Stomach (tissue), 9 donors: ENCODE data around the gene SQSTM1. TPM values are rescaled to one million over a fixed set of nuclear protein-coding genes. Genes with fewer than 3 reads are reported as not detected.

ENCODE experiments used
- DNase-seq, 2 donors: peaks; one replicate each; pipeline versions ENCODE4 v3.0.0 to v3.0.0-alpha.2; 2013 to 2019
- H3K27ac ChIP-seq, 5 donors: fragments of 200-600 bp in 4 of 5; sonication (generic) in 4 of 5; one replicate each; pipeline ENCODE4 v1.5.1; 2013 to 2019; ENCODE audit warnings: mild to moderate bottlenecking in 1 of 5, moderate library complexity in 1 of 5
- H3K27me3 ChIP-seq, 3 donors: fragments of 200-600 bp; sonication (generic); one replicate each; pipeline ENCODE4 v1.5.1; 2017 to 2019; ENCODE audit warnings: mixed run types in 1 of 3
- H3K36me3 ChIP-seq, 4 donors: fragments of 200-600 bp; sonication (generic); 1 replicate in 3 of 4; 2 replicates in 1 of 4; pipeline ENCODE4 v1.5.1; 2016 to 2019
- H3K4me1 ChIP-seq, 4 donors: fragments of 200-600 bp; sonication (generic); one replicate each; pipeline ENCODE4 v1.5.1; 2016 to 2019
- H3K4me3 ChIP-seq, 4 donors: fragments of 200-600 bp; sonication (generic) in 3 of 4; one replicate each; pipeline ENCODE4 v1.5.1; 2016 to 2019; ENCODE audit warnings: mild to moderate bottlenecking in 1 of 4
- H3K9me3 ChIP-seq, 4 donors: fragments of 200-600 bp; sonication (generic); one replicate each; pipeline ENCODE4 v1.5.1; 2016 to 2019
- CTCF ChIP-seq, 7 experiments: fragments of 450-650 bp in 4 of 7; fragments of 200-600 bp in 3 of 7; sonication (generic) in 3 of 7; IDR thresholded peaks; one replicate each; pipeline ENCODE4 v1.5.1; 2016 to 2019; ENCODE audit warnings: antibody characterized with exemption in 7 of 7, control low read depth in 2 of 7, mild to moderate bottlenecking in 1 of 7
- EP300 ChIP-seq: sonication (generic); formaldehyde crosslinking; IDR thresholded peaks from one replicate; pipeline ENCODE4 v1.6.1; 2017; ENCODE audit warnings: antibody characterized with exemption
- POLR2A ChIP-seq, 4 donors: fragments of 450-650 bp; IDR thresholded peaks; one replicate each; pipeline ENCODE4 v1.6.1; 2016; ENCODE audit warnings: antibody characterized with exemption in 4 of 4, control low read depth in 2 of 4, mild to moderate bottlenecking in 1 of 4, moderate library complexity in 1 of 4
- POLR2AphosphoS5 ChIP-seq, 3 donors: sonication (generic); formaldehyde crosslinking; IDR thresholded peaks; one replicate each; pipeline ENCODE4 v1.6.1; 2016; ENCODE audit warnings: antibody characterized with exemption in 3 of 3
- WGBS, 5 donors: extraction: QIAGEN DNeasy Blood & Tissue Kit in 3 of 5; methylation state at CpG; one replicate each; pipeline versions ENCODE4 v1.1.5 to v1.1.7; 2013 to 2018; 5-methylcytosine and 5-hydroxymethylcytosine counted together
- intact Hi-C: fragments of 100-400 bp; cut with DNase I; formaldehyde crosslinking; loops from one replicate; pipeline ENCODE4 v1.15.1; 2023; ENCODE audit warnings: low total_unique reads
- polyA plus RNA-seq, 3 donors: library from polyadenylated mRNA; stranded (reverse); fragments of 200-250 nt; gene quantifications; one replicate each; pipeline ENCODE4 v1.2.3, GENCODE V29; 2013
- total RNA-seq, 5 donors: library from RNA; depleted of rRNA; stranded (reverse); fragments of >200 nt; gene quantifications; one replicate each; pipeline versions ENCODE4 v1.1.0 to v1.2.3, GENCODE V29; 2014 to 2016
- donor health status: healthy with polysubstance abuse.
- donor health status: Bipolar disorder and iron deficiency.
- donor health status: healthy.

Gene SQSTM1
- total and polyA plus RNA-seq, 8 donors = 163 to 693 (median 356) TPM

- Histone ChIP-seq H3K27me3 (no peaks in the 10 kb centered on the region), H3K4me1 (no peaks in the 10 kb centered on the region), H3K36me3 (peaks cover 52 to 97% (median 97%) of the 10 kb centered on the region in 4 donors), H3K9me3 (peaks cover 0 to under 1% (median 0%) of the 10 kb centered on the region in 4 donors), H3K4me3 (no peak overlapping the region), H3K27ac (no peak overlapping the region)
- TF ChIP-seq POLR2A (IDR thresholded peaks at IDR 0.05) (no peak), CTCF (IDR thresholded peaks at IDR 0.05) (no peak), POLR2AphosphoS5 (IDR thresholded peaks at IDR 0.05) (no peak), EP300 (no peak)
- WGBS, 5 donors = 84 to 96% (median 91%) methylated on average over 8 to 11 of the region's 11 CpGs
- no peak for DNase-seq
- intact Hi-C loops = no loop called here
Observed at GRCh38 chr5:179867476-179867875, 46.8 kb downstream of the SQSTM1 start.

DNA sequence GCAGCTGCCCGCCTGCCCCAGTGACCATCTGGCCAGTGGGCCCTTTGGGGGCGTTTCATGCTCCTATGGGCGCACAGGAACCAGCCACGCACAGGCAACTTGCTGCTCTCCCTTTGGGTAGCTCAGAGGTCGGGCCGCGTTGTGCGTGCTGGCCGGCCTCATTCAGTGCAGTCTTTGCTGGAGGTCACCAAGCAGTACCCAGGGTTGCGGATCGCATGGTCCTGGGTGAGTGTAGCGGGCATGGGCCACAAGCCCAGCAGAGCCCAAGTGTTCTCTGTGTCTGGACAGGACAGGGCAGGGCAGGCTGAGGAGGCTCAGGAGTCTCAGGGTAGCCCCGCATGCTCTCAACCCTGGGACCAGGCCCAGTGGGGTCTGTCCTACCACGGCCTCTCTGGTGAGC lies 47.8 kb downstream of the SQSTM1 start:
- Histone ChIP-seq H3K9me3 (no peaks in the 10 kb centered on the region), H3K27me3 (no peaks in the 10 kb centered on the region), H3K4me1 (no peaks in the 10 kb centered on the region), H3K4me3 (no peak overlapping the region), H3K27ac (no peak overlapping the region), H3K36me3 (peaks cover 52 to 97% (median 97%) of the 10 kb centered on the region in 4 donors)
- intact Hi-C loops = no loop called here
- no peak for DNase-seq
- no peak for TF ChIP-seq POLR2A (IDR thresholded peaks at IDR 0.05)
- 96 to 98% (median 97%) methylated on average over 10 to 14 of the region's 14 CpGs for WGBS, 5 donors

DNA sequence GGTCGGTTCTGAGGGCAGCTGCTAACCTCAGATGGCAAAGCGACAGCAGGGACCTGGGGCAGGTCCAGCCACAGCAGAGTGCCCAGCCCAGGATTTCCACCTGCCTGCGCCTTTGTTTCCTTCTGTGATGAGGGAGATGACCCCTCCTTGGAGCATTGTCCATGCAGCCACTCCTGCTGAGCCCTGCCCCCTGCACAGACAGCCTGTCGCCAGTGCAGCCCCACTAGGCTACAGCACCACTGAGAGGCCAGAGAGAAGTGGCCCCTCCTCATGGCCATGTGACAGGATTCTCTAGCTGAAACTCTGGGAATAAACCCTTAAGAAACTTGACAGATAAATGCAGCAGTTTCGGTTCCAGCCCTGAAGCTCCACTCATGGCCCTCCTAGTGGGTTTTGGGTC lies 48.4 kb downstream of the SQSTM1 start:
- intact Hi-C loops = no loop called here
- no peak for DNase-seq

DNA sequence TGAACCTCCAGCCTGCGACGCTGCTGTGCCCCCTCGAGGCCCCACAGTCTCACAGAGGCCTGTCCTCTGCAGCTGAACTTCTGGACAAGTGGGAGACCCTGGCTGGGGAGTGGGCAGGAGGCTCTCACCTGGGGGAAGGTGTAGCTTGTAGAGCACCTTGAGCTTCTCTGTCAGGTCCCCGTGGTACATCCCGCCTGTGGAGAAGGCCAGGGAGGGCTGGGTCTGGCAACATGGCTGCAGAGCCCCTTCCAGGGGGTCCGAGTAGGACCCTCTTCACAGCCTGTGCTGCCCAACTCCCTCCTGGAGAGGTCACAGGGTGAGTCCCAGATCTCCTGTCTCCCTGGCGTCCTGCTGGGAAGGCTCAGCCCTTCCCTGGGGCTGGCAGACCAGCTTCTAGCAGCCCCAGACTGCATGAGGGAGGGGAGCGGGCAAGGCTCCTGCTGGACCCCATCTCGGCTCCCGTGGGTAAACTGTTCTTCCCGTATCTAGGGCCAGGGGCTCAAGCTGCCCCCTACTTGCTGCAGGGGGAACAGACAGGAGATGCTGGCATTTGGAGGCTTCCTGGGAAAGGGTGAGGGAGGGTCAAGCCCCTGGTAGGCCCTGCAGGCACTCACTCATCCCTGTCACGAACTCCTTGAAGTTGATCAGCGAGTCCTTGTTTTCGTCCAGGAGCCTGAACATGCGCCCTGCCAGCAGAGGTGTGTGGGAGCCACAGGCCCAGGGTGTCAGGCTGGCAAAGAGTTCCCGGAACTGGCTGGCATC lies 49.1 kb downstream of the SQSTM1 start:
- no peaks in the 10 kb centered on the region for H3K9me3 ChIP-seq
- 86 to 92% (median 89%) methylated on average over 12 to 16 of the region's 16 CpGs for WGBS, 5 donors
- H3K4me1 ChIP-seq = no peaks in the 10 kb centered on the region
- no peak for DNase-seq
- H3K27ac ChIP-seq = no peak overlapping the region
- H3K27me3 ChIP-seq = no peaks in the 10 kb centered on the region
- H3K36me3 ChIP-seq = peaks cover 49 to 97% (median 97%) of the 10 kb centered on the region in 4 donors
- H3K4me3 ChIP-seq = no peak overlapping the region
- intact Hi-C loops = no loop called here
- TF ChIP-seq POLR2AphosphoS5 (IDR thresholded peaks at IDR 0.05) = no peak
- TF ChIP-seq POLR2A (IDR thresholded peaks at IDR 0.05) = no peak
- TF ChIP-seq CTCF (IDR thresholded peaks at IDR 0.05) = no peak
- TF ChIP-seq EP300 = no peak

More for the DNA sequence above, 48.4 kb downstream of the SQSTM1 start:
- Histone ChIP-seq H3K4me1 (no peaks in the 10 kb centered on the region), H3K36me3 (peaks cover 52 to 97% (median 97%) of the 10 kb centered on the region in 4 donors), H3K27me3 (no peaks in the 10 kb centered on the region), H3K9me3 (no peaks in the 10 kb centered on the region), H3K27ac (no peak overlapping the region), H3K4me3 (no peak overlapping the region)
- WGBS, 5 donors = 90 to 100% (median 94%) methylated on average over 1 to 5 of the region's 5 CpGs
- TF ChIP-seq EP300 (no peak), CTCF (IDR thresholded peaks at IDR 0.05) (no peak), POLR2A (IDR thresholded peaks at IDR 0.05) (no peak), POLR2AphosphoS5 (IDR thresholded peaks at IDR 0.05) (no peak)

GRCh38 chr5:179870403-179870903 lies 49.7 kb downstream of the SQSTM1 start:
- H3K4me1 ChIP-seq = no peaks in the 10 kb centered on the region
- WGBS, 5 donors = 78 to 88% (median 84%) methylated on average over 12 to 17 of the region's 17 CpGs
- H3K27ac ChIP-seq = no peak overlapping the region
- peaks cover 49 to 97% (median 97%) of the 10 kb centered on the region in 4 donors for H3K36me3 ChIP-seq
- H3K9me3 ChIP-seq = no peaks in the 10 kb centered on the region
- DNase-seq = peak; percentile 48 to 62
- no peak overlapping the region for H3K4me3 ChIP-seq
- no peaks in the 10 kb centered on the region for H3K27me3 ChIP-seq
- intact Hi-C loops = no loop called here
- TF ChIP-seq CTCF (IDR thresholded peaks at IDR 0.05) (peak in 1 of 7 experiments; percentile 10), POLR2A (IDR thresholded peaks at IDR 0.05) (no peak)
